ENCODE data around the gene RALGAPA2. TPM values are rescaled to one million over a fixed set of nuclear protein-coding genes. Genes with fewer than 3 reads are reported as not detected.

RALGAPA2 gene
- total RNA-seq, 1 donor from 2014 or later, result 22.5 TPM

- no peak for DNase-seq (ENCODE audit: low spot score)
- intact Hi-C loops (cut with DNase I), result no loop called here
These were observed 20.8 kb downstream of the RALGAPA2 start for GRCh38 chr20:20691477-20692235.

GRCh38 chr20:20690676-20691476, 21.6 kb downstream of the RALGAPA2 start:
- no peak for DNase-seq (ENCODE audit: low spot score)
- intact Hi-C loops (cut with DNase I), result no loop called here

- no peak for DNase-seq (ENCODE audit: low spot score)
- intact Hi-C loops (cut with DNase I), result no loop called here
These were observed 25.1 kb downstream of the RALGAPA2 start for GRCh38 chr20:20687319-20687718.

- intact Hi-C loops (cut with DNase I), result no loop called here
- no peak for DNase-seq (ENCODE audit: low spot score)
These were observed 26.8 kb downstream of the RALGAPA2 start for GRCh38 chr20:20685635-20686034.

- DNase-seq (ENCODE audit: low spot score), result no peak
- intact Hi-C loops (cut with DNase I), result no loop called here
These were observed 28.7 kb downstream of the RALGAPA2 start for GRCh38 chr20:20683481-20684321.

- intact Hi-C loops (cut with DNase I), result no loop called here
- no peak for DNase-seq (ENCODE audit: low spot score)
These were observed 29.4 kb downstream of the RALGAPA2 start for GRCh38 chr20:20683020-20683419.

- intact Hi-C loops (cut with DNase I), result no loop called here
- DNase-seq (ENCODE audit: low spot score), result peak; percentile 79
These were observed 31.4 kb downstream of the RALGAPA2 start for GRCh38 chr20:20680991-20681508.

GRCh38 chr20:20679316-20679715, 33.1 kb downstream of the RALGAPA2 start:
- intact Hi-C loops (cut with DNase I), result no loop called here
- DNase-seq (ENCODE audit: low spot score), result no peak

- intact Hi-C loops (cut with DNase I), result no loop called here
- no peak for DNase-seq (ENCODE audit: low spot score)
These were observed 35.3 kb downstream of the RALGAPA2 start for GRCh38 chr20:20677186-20677585.

GRCh38 chr20:20668639-20669038, 43.8 kb downstream of the RALGAPA2 start:
- DNase-seq (ENCODE audit: low spot score), result no peak
- intact Hi-C loops (cut with DNase I), result no loop called here

- intact Hi-C loops (cut with DNase I), result no loop called here
These were observed 46.1 kb downstream of the RALGAPA2 start for GRCh38 chr20:20666359-20666758.

GRCh38 chr20:20665606-20666332, 46.7 kb downstream of the RALGAPA2 start:
- intact Hi-C loops (cut with DNase I), result loop anchor here (2.0 kb wide), 1 partner anchor 159 kb away; no protein-coding TSS in a partner anchor
- DNase-seq (ENCODE audit: low spot score), result no peak

More at GRCh38 chr20:20666359-20666758, 46.1 kb downstream of the RALGAPA2 start:
- no peak for DNase-seq (ENCODE audit: low spot score)

- no peak for DNase-seq (ENCODE audit: low spot score)
- intact Hi-C loops (cut with DNase I), result loop anchor here (2.0 kb wide), 1 partner anchor 160 kb away; no protein-coding TSS in a partner anchor
These were observed 47.5 kb downstream of the RALGAPA2 start for GRCh38 chr20:20664795-20665589.

- no peak for DNase-seq (ENCODE audit: low spot score)
- intact Hi-C loops (cut with DNase I), result loop anchor here (2.0 kb wide), 1 partner anchor 161 kb away; no protein-coding TSS in a partner anchor
These were observed 48.6 kb downstream of the RALGAPA2 start for GRCh38 chr20:20663841-20664240.

GRCh38 chr20:20658871-20659431, 53.5 kb downstream of the RALGAPA2 start:
- intact Hi-C loops (cut with DNase I), result no loop called here
- no peak for DNase-seq (ENCODE audit: low spot score)

- no peak for DNase-seq (ENCODE audit: low spot score)
- intact Hi-C loops (cut with DNase I), result no loop called here
These were observed 54.3 kb downstream of the RALGAPA2 start for GRCh38 chr20:20658123-20658522.

GRCh38 chr20:20657092-20657491, 55.4 kb downstream of the RALGAPA2 start:
- no peak for DNase-seq (ENCODE audit: low spot score)
- intact Hi-C loops (cut with DNase I), result no loop called here

GRCh38 chr20:20655883-20656282, 56.6 kb downstream of the RALGAPA2 start:
- intact Hi-C loops (cut with DNase I), result no loop called here
- DNase-seq (ENCODE audit: low spot score), result no peak

Measured in cardiac septum (tissue), 1 donor.